K562 (cell line): ENCODE data around the gene TRMT112. TPM values are rescaled to one million over a fixed set of nuclear protein-coding genes. Genes with fewer than 3 reads are reported as not detected.
A peak's percentile ranks its signal among the peaks of the same experiment; 100 is the strongest.

Source experiments
- BMI1 ChIP-seq: fragments of 150-350 bp; IDR thresholded peaks from 2 replicates; pipeline ENCODE4 v1.6.1; 2014; ENCODE audit warnings: low read length
- CEBPB ChIP-seq: fragments of 450-650 bp; IDR thresholded peaks from 2 replicates; pipeline ENCODE4 v1.6.1; 2016; ENCODE audit warnings: missing genetic modification characterization, missing compliant biosample characterization
- CREM ChIP-seq: IDR thresholded peaks from 2 replicates; pipeline ENCODE4 v1.6.1; 2014; ENCODE audit warnings: antibody characterized with exemption, low read depth
- DACH1 ChIP-seq: fragments of 450-650 bp; IDR thresholded peaks from 2 replicates; pipeline ENCODE4 v1.6.1; 2018; ENCODE audit not compliant: partially characterized antibody
- DPF2 ChIP-seq: fragments of 450-650 bp; IDR thresholded peaks from 2 replicates; pipeline ENCODE4 v1.6.1; 2016
- GTF2F1 ChIP-seq: IDR thresholded peaks from 2 replicates; pipeline ENCODE4 v1.6.1; 2011; ENCODE audit warnings: low read depth, low read length, improper control_type of control experiment
- HIVEP1 ChIP-seq: fragments of 250-450 bp; sonication (Bioruptor Pico); IDR thresholded peaks from 2 replicates; pipeline ENCODE4 v1.4.0; 2020; ENCODE audit warnings: mild to moderate bottlenecking
- MAFK ChIP-seq: IDR thresholded peaks from 2 replicates; pipeline ENCODE4 v1.6.1; 2011; ENCODE audit warnings: low read length, improper control_type of control experiment
- NCOA1 ChIP-seq: fragments of 450-650 bp; IDR thresholded peaks from 2 replicates; pipeline ENCODE4 v1.6.1; 2016; ENCODE audit warnings: low read depth
- NFATC3 ChIP-seq: fragments of 450-650 bp; IDR thresholded peaks from 2 replicates; pipeline ENCODE4 v1.6.1; 2017; ENCODE audit warnings: mild to moderate bottlenecking
- PHB2 ChIP-seq: fragments of 450-650 bp; IDR thresholded peaks from 2 replicates; pipeline ENCODE4 v1.6.1; 2017; ENCODE audit warnings: low read depth
- SETDB1 ChIP-seq: IDR thresholded peaks from one replicate; pipeline ENCODE4 v1.6.1; 2012; ENCODE audit warnings: low read length, control low read depth, inconsistent platforms
- SMAD4 ChIP-seq: fragments of 250-450 bp; sonication (Bioruptor Pico); conservative IDR thresholded peaks from 2 replicates; pipeline ENCODE4 v1.8.0; 2021; ENCODE audit warnings: inconsistent platforms, mild to moderate bottlenecking, moderate library complexity
- TEAD4 ChIP-seq, 2 experiments: sonication (generic) in 1 of 2; formaldehyde crosslinking in 1 of 2; IDR thresholded peaks; 2 replicates each; pipeline versions ENCODE4 v1.6.1 to v1.8.0; 2012 to 2022; ENCODE audit warnings: borderline replicate concordance in 1 of 2, inconsistent platforms in 1 of 2, low read length in 1 of 2, mild to moderate bottlenecking in 1 of 2, missing genetic modification reagents in 1 of 2
- TSC22D4 ChIP-seq: fragments of 450-650 bp; IDR thresholded peaks from 2 replicates; pipeline ENCODE4 v1.6.1; 2016; ENCODE audit warnings: missing genetic modification characterization, missing biosample characterization, control low read depth
- XRCC5 ChIP-seq: fragments of 200-400 bp; formaldehyde crosslinking; IDR thresholded peaks from 2 replicates; pipeline ENCODE4 v1.6.1; 2017; ENCODE audit warnings: low read depth, mild to moderate bottlenecking, low read length
- ZFX ChIP-seq: sonication (generic); formaldehyde crosslinking; IDR thresholded peaks from 2 replicates; pipeline ENCODE4 v1.8.0; 2022; ENCODE audit warnings: mild to moderate bottlenecking, missing genetic modification reagents, moderate library complexity
- ZKSCAN3 ChIP-seq: fragments of 250-450 bp; sonication (Bioruptor Pico); IDR thresholded peaks from 2 replicates; pipeline ENCODE4 v1.4.0; 2020
- ZNF134 ChIP-seq: fragments of 250-450 bp; sonication (Bioruptor Pico); conservative IDR thresholded peaks from 2 replicates; pipeline ENCODE4 v1.4.0; 2020
- ZNF175 ChIP-seq: fragments of 200-800 bp; sonication (Bioruptor generic); IDR thresholded peaks from 2 replicates; pipeline ENCODE4 v1.6.1; 2016; ENCODE audit warnings: low read depth, mild to moderate bottlenecking, missing genetic modification characterization, missing compliant biosample characterization
- ZNF354B ChIP-seq: fragments of 250-450 bp; sonication (Bioruptor Pico); IDR thresholded peaks from 2 replicates; pipeline ENCODE4 v1.4.0; 2020
- ZNF444 ChIP-seq: fragments of 250-450 bp; sonication (Bioruptor Pico); IDR thresholded peaks from 2 replicates; pipeline ENCODE4 v1.4.0; 2020; ENCODE audit warnings: mild to moderate bottlenecking, moderate library complexity
- ZNF589 ChIP-seq: fragments of 200-800 bp; sonication (Bioruptor generic); IDR thresholded peaks from 2 replicates; pipeline ENCODE4 v1.6.1; 2016; ENCODE audit warnings: low read depth, missing genetic modification characterization, missing compliant biosample characterization
- ZNF77 ChIP-seq: fragments of 250-450 bp; sonication (Bioruptor Pico); IDR thresholded peaks from 2 replicates; pipeline ENCODE4 v1.5.0; 2020
- polyA plus RNA-seq, 8 experiments: library from polyadenylated mRNA; depleted of rRNA in 4 of 8; stranded (reverse) in 5 of 8; unstranded in 3 of 8; fragments of >200 nt; fragmentation: Nextera tagmentation in 2 of 8; fragmentation: Illumina TruSeq in 1 of 8; extraction: Ambion mirVana in 2 of 8; extraction: Trizol in 1 of 8; gene quantifications; 2 replicates each; pipeline versions ENCODE4 v1.2.1 to v1.2.3, GENCODE V29; 2011 to 2014; ENCODE audit warnings: inconsistent platforms in 1 of 8, missing spikeins in 1 of 8
- total RNA-seq, 7 experiments: library from RNA; depleted of rRNA in 6 of 7; stranded (reverse); fragments of >200 nt in 6 of 7; fragmentation: Illumina TruSeq in 2 of 7; extraction: Trizol in 2 of 7; gene quantifications; 2 replicates each; pipeline versions ENCODE4 v1.2.1 to v1.2.3, GENCODE V29; 2011 to 2021; ENCODE audit warnings: low replicate concordance in 1 of 7
- TF ChIP-seq, protein P1 (sequence below): sonication (generic); formaldehyde crosslinking; IDR thresholded peaks from 2 replicates; pipeline ENCODE4 v1.8.0; 2022; ENCODE audit warnings: missing genetic modification reagents, mild to moderate bottlenecking, moderate library complexity, borderline replicate concordance
- TF ChIP-seq, protein P2 (sequence below): sonication (generic); formaldehyde crosslinking; IDR thresholded peaks from 2 replicates; pipeline ENCODE4 v1.8.1; 2023; ENCODE audit warnings: mild to moderate bottlenecking, missing genetic modification reagents, moderate library complexity

TRMT112 gene
- total and polyA plus RNA-seq, 9 of the 15 experiments (the other 6 are each of a cell fraction or from before 2014, with no cell fraction given) = 162 to 444 (median 300) TPM

DNA sequence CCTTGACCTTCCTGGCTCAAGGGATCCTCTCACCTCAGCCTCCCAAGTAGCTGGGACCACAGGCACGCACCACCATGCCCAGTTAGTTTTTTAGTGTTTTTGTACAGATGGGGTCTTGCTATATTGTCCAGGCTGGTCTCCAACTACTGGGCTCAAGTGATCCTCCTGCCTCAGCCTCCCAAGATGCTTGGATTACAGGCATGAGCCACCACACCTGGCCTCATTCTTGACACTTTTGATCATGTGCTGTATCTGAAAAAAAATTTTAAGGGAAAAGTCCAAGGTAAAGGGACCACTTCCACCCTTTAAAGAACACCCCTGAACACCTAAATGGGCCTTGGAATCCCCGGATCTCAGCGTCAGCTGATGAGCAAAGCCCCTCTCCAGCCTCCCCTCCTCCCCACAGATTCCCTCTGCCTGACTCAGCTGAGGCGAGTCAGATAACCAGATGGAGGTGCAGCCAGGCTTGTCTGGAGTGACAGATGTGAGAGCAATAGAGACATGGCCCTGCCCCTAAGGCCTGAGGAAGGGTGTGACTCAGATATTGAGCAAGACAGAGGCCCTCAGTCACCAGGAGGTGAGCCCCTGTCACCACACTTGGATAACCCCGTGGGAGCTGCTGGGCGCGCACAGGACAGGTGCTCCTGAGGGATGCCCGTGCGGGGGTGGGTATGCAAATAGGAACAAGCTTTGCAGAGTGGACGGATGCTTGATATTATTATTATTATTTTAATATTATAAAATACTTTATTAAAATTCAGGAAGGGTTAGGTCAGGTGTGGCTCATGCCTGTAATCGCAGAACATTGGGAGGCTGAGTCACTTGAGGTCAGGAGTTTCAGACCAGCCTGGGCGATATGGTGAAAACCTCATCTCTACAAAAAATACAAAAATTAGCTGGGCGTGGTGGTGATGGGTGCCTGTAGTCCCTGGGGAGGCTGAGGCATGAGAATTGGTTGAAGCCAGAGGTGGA lies 17.7 kb upstream of the TRMT112 start (continued):
- no peak for TF ChIP-seq ZNF77
- TF ChIP-seq CREM = peak; percentile 87
- no peak for TF ChIP-seq ZNF354B (CRISPR knock-in tag)
- peak; percentile 98 for TF ChIP-seq TEAD4 (IDR thresholded peaks at IDR 0.05; ENCODE audit: low read length)
- TF ChIP-seq TEAD4 (CRISPR knock-in tag; IDR thresholded peaks at IDR 0.05; ENCODE audit: borderline replicate concordance) = no peak
- peak; percentile 51; the same call in 1 of the 2 replicates for TF ChIP-seq NFATC3
- no peak for TF ChIP-seq GTF2F1
- peak; percentile 89 for TF ChIP-seq PHB2
- TF ChIP-seq ZNF175 (CRISPR knock-in tag) = peak; percentile 95
- TF ChIP-seq ZNF134 = peak; percentile 41; the same call in 1 of the 2 replicates
- no peak for TF ChIP-seq BMI1
- no peak; the same call in none of the 2 replicates for TF ChIP-seq ZFX (CRISPR knock-in tag)
- TF ChIP-seq, protein P1, sequence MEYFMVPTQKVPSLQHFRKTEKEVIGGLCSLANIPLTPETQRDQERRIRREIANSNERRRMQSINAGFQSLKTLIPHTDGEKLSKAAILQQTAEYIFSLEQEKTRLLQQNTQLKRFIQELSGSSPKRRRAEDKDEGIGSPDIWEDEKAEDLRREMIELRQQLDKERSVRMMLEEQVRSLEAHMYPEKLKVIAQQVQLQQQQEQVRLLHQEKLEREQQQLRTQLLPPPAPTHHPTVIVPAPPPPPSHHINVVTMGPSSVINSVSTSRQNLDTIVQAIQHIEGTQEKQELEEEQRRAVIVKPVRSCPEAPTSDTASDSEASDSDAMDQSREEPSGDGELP (CRISPR knock-in tag) = peak; percentile 100
- no peak for TF ChIP-seq SETDB1
- 0 out of 2 replicates have a peak, but pooled peaks have one; percentile 20 for TF ChIP-seq ZNF444 (CRISPR knock-in tag)
- TF ChIP-seq DACH1 = peak; percentile 99
- TF ChIP-seq ZKSCAN3 (CRISPR knock-in tag) = no peak
- peak; percentile 98 for TF ChIP-seq SMAD4
- TF ChIP-seq, protein P2, sequence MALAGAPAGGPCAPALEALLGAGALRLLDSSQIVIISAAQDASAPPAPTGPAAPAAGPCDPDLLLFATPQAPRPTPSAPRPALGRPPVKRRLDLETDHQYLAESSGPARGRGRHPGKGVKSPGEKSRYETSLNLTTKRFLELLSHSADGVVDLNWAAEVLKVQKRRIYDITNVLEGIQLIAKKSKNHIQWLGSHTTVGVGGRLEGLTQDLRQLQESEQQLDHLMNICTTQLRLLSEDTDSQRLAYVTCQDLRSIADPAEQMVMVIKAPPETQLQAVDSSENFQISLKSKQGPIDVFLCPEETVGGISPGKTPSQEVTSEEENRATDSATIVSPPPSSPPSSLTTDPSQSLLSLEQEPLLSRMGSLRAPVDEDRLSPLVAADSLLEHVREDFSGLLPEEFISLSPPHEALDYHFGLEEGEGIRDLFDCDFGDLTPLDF (CRISPR knock-in tag) = no peak
- TF ChIP-seq XRCC5 = peak; percentile 71
- no peak for TF ChIP-seq HIVEP1
- TF ChIP-seq NCOA1 = peak; percentile 88
- peak; percentile 100 for TF ChIP-seq CEBPB
- peak; percentile 100 for TF ChIP-seq DPF2
- TF ChIP-seq ZNF589 (CRISPR knock-in tag) = peak; percentile 93
- TF ChIP-seq MAFK = peak; percentile 77
- no peak for TF ChIP-seq TSC22D4 (tag)
